ENCODE results near the gene OPA1. TPM values are rescaled to one million over a fixed set of nuclear protein-coding genes. Genes with fewer than 3 reads are reported as not detected.

Gene OPA1
- total RNA-seq, 4 donors from 2014 or later: 20.3 to 68.4 (median 39.7) TPM

GRCh38 chr3:193737191-193737751 lies 144.3 kb downstream of the OPA1 start:
- no peaks in the 10 kb centered on the region for H3K27me3 ChIP-seq
- no peak overlapping the region for H3K27ac ChIP-seq
- TF ChIP-seq, protein P1, sequence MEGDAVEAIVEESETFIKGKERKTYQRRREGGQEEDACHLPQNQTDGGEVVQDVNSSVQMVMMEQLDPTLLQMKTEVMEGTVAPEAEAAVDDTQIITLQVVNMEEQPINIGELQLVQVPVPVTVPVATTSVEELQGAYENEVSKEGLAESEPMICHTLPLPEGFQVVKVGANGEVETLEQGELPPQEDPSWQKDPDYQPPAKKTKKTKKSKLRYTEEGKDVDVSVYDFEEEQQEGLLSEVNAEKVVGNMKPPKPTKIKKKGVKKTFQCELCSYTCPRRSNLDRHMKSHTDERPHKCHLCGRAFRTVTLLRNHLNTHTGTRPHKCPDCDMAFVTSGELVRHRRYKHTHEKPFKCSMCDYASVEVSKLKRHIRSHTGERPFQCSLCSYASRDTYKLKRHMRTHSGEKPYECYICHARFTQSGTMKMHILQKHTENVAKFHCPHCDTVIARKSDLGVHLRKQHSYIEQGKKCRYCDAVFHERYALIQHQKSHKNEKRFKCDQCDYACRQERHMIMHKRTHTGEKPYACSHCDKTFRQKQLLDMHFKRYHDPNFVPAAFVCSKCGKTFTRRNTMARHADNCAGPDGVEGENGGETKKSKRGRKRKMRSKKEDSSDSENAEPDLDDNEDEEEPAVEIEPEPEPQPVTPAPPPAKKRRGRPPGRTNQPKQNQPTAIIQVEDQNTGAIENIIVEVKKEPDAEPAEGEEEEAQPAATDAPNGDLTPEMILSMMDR (IDR thresholded peaks at IDR 0.05): no peak
- TF ChIP-seq POLR2A (IDR thresholded peaks at IDR 0.05): no peak
- no peak for DNase-seq
- H3K4me1 ChIP-seq: no peaks in the 10 kb centered on the region
- no peaks in the 10 kb centered on the region for H3K36me3 ChIP-seq
- H3K9me3 ChIP-seq: no peaks in the 10 kb centered on the region
- H3K4me3 ChIP-seq: no peak overlapping the region
- intact Hi-C loops (cut with DNase I; ENCODE audit: low total_unique reads): no loop called here

- DNase-seq: no peak
- H3K27ac ChIP-seq: no peak overlapping the region
These were observed 149.6 kb downstream of the OPA1 start for GRCh38 chr3:193742628-193743027.

GRCh38 chr3:193743702-193744047 lies 150.7 kb downstream of the OPA1 start:
- DNase-seq: no peak
- Histone ChIP-seq H3K4me3 (no peak overlapping the region), H3K27me3 (no peaks in the 10 kb centered on the region), H3K27ac (no peak overlapping the region), H3K9me3 (no peaks in the 10 kb centered on the region), H3K4me1 (no peaks in the 10 kb centered on the region), H3K36me3 (no peaks in the 10 kb centered on the region)
- intact Hi-C loops (cut with DNase I; ENCODE audit: low total_unique reads): no loop called here
- no peak for TF ChIP-seq POLR2A (IDR thresholded peaks at IDR 0.05)

More at GRCh38 chr3:193742628-193743027, 149.6 kb downstream of the OPA1 start:
- intact Hi-C loops (cut with DNase I; ENCODE audit: low total_unique reads): no loop called here
- Histone ChIP-seq H3K27me3 (no peaks in the 10 kb centered on the region), H3K36me3 (no peaks in the 10 kb centered on the region), H3K4me1 (no peaks in the 10 kb centered on the region), H3K4me3 (no peak overlapping the region), H3K9me3 (no peaks in the 10 kb centered on the region)
- TF ChIP-seq POLR2A (IDR thresholded peaks at IDR 0.05): no peak
- TF ChIP-seq, protein P1 (IDR thresholded peaks at IDR 0.05): no peak

GRCh38 chr3:193744048-193744821 lies 151.2 kb downstream of the OPA1 start:
- H3K4me1 ChIP-seq: no peaks in the 10 kb centered on the region
- TF ChIP-seq, protein P1 (IDR thresholded peaks at IDR 0.05): no peak
- no peaks in the 10 kb centered on the region for H3K9me3 ChIP-seq
- H3K27me3 ChIP-seq: no peaks in the 10 kb centered on the region
- H3K27ac ChIP-seq: no peak overlapping the region
- H3K4me3 ChIP-seq: no peak overlapping the region
- DNase-seq: no peak
- H3K36me3 ChIP-seq: no peaks in the 10 kb centered on the region
- intact Hi-C loops (cut with DNase I; ENCODE audit: low total_unique reads): no loop called here

- H3K9me3 ChIP-seq: no peaks in the 10 kb centered on the region
- H3K36me3 ChIP-seq: no peaks in the 10 kb centered on the region
- H3K27ac ChIP-seq: no peak overlapping the region
- H3K27me3 ChIP-seq: no peaks in the 10 kb centered on the region
- no peak overlapping the region for H3K4me3 ChIP-seq
- intact Hi-C loops (cut with DNase I; ENCODE audit: low total_unique reads): no loop called here
- TF ChIP-seq POLR2A (IDR thresholded peaks at IDR 0.05): no peak
- TF ChIP-seq, protein P1 (IDR thresholded peaks at IDR 0.05): no peak
- H3K4me1 ChIP-seq: no peaks in the 10 kb centered on the region
- DNase-seq: no peak
These were observed 152.0 kb downstream of the OPA1 start for GRCh38 chr3:193744822-193745684.

Measured in uterus (tissue), 4 donors.